Muscle of arm (tissue), 12 donors: ENCODE data around the gene SLC2A5. TPM values are rescaled to one million over a fixed set of nuclear protein-coding genes. Genes with fewer than 3 reads are reported as not detected.
"Not testable (repeated sequence)": the region's sequence is repeated elsewhere in the genome, so short reads cannot be mapped to it uniquely, and the experiment has no call there.

Source experiments
- DNase-seq: peaks from one replicate; pipeline ENCODE4 v3.0.0-alpha.2; 2013
- polyA plus RNA-seq, 12 donors: library from polyadenylated mRNA; unstranded; fragments of 120-200 nt; gene quantifications; one replicate each; pipeline ENCODE4 v1.2.1, GENCODE V29; 2013; ENCODE audit not compliant: insufficient read length in 12 of 12

SLC2A5 gene
- polyA plus RNA-seq, 12 donors = 2.1 to 23.4 (median 9.4) TPM; not detected in 1

GRCh38 chr1:9010781-9011323 is 58.6 kb downstream of the SLC2A5 start:
- DNase-seq = no peak

GRCh38 chr1:9009438-9010370 is 59.7 kb downstream of the SLC2A5 start:
- no peak for DNase-seq

GRCh38 chr1:9008236-9008635 is 61.2 kb downstream of the SLC2A5 start:
- no peak for DNase-seq

- DNase-seq = no peak
Measured at GRCh38 chr1:9006956-9007615, 62.3 kb downstream of the SLC2A5 start.

GRCh38 chr1:9005395-9005708 is 64.1 kb downstream of the SLC2A5 start:
- no peak for DNase-seq

GRCh38 chr1:9004700-9005394 is 64.6 kb downstream of the SLC2A5 start:
- DNase-seq = peak; percentile 80

GRCh38 chr1:9004031-9004699 is 65.3 kb downstream of the SLC2A5 start:
- no peak for DNase-seq

- DNase-seq = not testable (repeated sequence)
Measured at GRCh38 chr1:9002215-9002560, 67.2 kb downstream of the SLC2A5 start.

- not testable (repeated sequence) for DNase-seq
Measured at GRCh38 chr1:9001534-9002214, 67.8 kb downstream of the SLC2A5 start.

- DNase-seq = not testable (repeated sequence)
Measured at GRCh38 chr1:8993962-8994675, 75.3 kb downstream of the SLC2A5 start.

- no peak for DNase-seq
Measured at GRCh38 chr1:8992936-8993687, 76.3 kb downstream of the SLC2A5 start.

GRCh38 chr1:8989821-8990220 is 79.6 kb downstream of the SLC2A5 start:
- DNase-seq = no peak

- DNase-seq = no peak
Measured at GRCh38 chr1:8989061-8989460, 80.4 kb downstream of the SLC2A5 start.

GRCh38 chr1:8988618-8988967 is 80.8 kb downstream of the SLC2A5 start:
- no peak for DNase-seq

- DNase-seq = peak; percentile 29
Measured at GRCh38 chr1:8987881-8988617, 81.4 kb downstream of the SLC2A5 start.

GRCh38 chr1:8986814-8987190 is 82.6 kb downstream of the SLC2A5 start:
- DNase-seq = no peak

- peak; percentile 38 for DNase-seq
Measured at GRCh38 chr1:8985915-8986813, 83.3 kb downstream of the SLC2A5 start.
